NOMO-1 treated with dmso at 0.1 percent for 144 hours (cell line): ENCODE measurements around the gene P2RY13.
A peak's percentile ranks its signal among the peaks of the same experiment; 100 is the strongest.

ENCODE experiments used
- DNase-seq: peaks from one replicate; lab custom pipeline; 2025; ENCODE audit not compliant: unreplicated experiment; lab: John Stamatoyannopoulos, UW

The P2RY13 gene

DNA sequence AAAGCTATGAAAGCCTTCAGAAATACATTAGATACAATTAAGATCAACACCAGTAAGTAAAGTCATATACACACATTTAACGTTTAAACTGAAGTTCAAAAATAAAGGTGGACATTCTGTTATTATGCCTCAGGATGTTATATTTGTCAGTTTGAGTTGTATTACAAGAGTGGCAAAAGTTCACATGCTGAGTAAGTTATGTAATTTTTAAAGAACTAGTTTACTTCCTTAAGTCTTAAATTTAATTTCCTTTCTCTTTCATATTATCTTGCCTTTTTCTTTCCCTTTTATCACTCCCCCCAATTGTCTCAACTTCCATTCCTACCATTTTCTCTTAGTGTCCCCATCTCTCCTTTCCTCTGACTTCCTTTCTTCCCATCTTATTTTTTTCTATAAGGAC is 7.8 kb downstream of the P2RY13 start:
- peak; percentile 18 for DNase-seq

GRCh38 chr3:151320131-151320530 is 9.2 kb downstream of the P2RY13 start:
- DNase-seq: no peak

DNA sequence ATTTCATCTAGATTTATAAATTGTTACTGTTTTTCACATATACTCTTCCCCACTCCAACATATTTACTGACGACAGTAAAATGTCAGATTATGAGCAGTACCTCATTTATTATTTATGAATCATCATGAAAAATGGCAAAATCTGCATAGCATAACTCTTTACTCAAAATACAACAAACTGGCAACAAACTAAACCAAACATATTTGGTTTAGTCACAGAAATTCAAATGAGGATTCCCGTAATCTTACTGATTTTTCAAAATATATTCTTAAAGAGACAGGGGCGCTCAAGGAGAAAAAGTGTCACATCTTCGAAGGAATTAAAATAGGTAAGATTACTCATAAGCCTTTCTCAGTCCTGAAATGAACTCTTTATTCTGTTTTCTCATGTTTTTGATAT is 9.7 kb downstream of the P2RY13 start:
- no peak for DNase-seq

- DNase-seq: peak; percentile 41
These were observed 10.4 kb downstream of the P2RY13 start for GRCh38 chr3:151318991-151319390.

GRCh38 chr3:151318313-151318712 is 11.0 kb downstream of the P2RY13 start:
- no peak for DNase-seq

DNA sequence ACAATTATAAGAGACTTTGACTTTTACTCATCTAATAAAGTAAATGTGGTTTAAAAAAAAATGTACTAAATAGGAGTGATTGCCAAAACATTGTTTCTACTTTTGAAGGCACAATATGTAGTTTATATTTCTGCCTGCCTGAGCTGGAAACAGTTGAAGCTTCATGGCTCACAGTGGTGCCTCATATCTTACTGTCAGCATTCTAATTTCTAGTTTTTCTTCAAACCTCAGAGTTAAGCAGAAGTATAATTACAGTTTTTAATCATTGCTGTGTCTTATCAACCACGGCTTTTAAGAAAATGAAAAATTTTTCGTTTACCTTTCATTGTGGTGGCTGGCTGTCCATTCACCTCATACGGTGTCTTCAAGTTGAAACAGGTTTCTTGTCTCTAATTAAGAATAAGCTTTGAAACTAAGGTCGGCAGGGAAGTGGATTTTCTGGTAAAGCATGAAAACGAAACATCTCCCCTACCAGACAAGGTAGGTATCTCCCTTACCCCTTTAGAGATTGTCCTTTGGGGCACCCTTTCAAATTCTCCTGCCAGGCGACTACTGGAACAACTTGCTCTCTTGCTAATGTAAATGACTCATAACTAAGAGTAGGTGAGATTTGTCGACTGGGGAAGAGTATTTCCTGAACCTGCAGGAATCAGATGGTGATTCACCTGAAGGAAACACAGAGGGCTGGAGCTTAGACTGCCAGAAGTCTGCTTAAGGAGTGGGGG is 12.9 kb downstream of the P2RY13 start, which contains the start of gene GPR87:
GPR87 (minus strand) TSS at position 554 of the 725 bp plus-strand sequence. CDS start 16,720 bp downstream, outside the sequence.
- DNase-seq: no peak

- DNase-seq: no peak
These were observed 13.5 kb downstream of the P2RY13 start for GRCh38 chr3:151315846-151316245.

GRCh38 chr3:151315136-151315535 is 14.2 kb downstream of the P2RY13 start:
- no peak for DNase-seq

GRCh38 chr3:151314593-151314992 is 14.8 kb downstream of the P2RY13 start:
- no peak for DNase-seq

DNA sequence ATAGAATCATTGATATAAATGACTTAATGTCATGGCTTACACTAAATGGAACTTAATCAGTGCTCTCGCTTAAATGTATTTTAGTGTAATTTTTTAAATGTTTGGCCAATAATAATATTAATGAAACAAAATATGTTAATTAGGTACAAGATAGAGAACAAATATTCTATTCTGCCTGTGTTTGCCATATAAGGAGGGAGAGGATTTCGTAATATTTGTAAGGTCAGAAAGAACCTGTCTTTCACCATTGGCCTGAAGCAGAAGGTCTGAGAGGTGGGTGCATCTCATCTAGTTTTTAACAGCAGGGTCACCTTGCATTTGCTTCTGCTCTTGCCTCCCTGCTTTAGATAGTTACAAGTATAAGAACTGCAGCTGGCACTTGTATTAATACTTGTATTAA is 15.2 kb downstream of the P2RY13 start:
- DNase-seq: no peak

- DNase-seq: no peak
These were observed 16.4 kb downstream of the P2RY13 start for GRCh38 chr3:151312972-151313371.

- no peak for DNase-seq
These were observed 19.8 kb downstream of the P2RY13 start for GRCh38 chr3:151309566-151309965.

DNA sequence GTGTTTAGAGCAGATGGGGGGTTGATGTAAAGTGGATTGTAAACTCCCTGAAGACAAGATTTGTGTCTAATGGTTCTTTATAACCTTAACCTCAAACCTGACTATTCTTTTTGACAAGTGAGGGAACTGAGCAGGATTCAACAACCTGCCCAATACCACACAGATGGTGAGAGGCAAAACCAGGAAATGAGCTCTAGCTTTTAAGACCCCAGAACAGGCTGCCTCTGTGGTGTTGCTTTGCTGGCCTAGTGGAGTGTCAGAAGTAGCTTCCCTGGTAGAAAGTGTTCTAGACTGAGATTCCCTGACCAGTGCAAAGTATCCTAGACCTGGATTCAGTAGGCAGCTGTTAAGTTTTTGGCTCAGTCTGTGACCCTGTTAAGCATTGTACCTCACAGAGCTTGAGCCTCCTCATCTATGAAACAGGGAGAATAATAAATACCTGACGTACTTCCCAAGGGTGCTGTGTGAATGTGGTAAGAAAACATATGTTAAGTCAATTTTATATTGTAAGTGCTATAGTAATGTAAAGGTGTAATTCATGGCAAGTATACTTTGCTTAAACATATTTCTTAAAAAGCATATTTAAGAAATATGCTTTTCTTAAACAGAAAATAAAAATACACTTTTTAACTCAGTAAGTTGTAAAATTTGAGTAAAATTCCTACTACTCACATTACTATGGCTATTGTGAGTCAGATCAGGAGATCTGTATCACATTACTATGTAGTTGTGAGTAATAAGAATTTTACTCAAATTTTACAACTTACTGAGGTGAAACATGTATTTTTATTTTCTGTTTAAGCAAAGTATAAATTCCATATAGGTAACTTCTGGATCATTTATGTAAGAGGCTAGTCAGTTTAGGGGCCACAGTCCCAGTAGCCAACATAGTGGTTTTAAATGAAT is 21.5 kb downstream of the P2RY13 start:
- DNase-seq: no peak

- no peak for DNase-seq
These were observed 22.2 kb downstream of the P2RY13 start for GRCh38 chr3:151307131-151307530.

DNA sequence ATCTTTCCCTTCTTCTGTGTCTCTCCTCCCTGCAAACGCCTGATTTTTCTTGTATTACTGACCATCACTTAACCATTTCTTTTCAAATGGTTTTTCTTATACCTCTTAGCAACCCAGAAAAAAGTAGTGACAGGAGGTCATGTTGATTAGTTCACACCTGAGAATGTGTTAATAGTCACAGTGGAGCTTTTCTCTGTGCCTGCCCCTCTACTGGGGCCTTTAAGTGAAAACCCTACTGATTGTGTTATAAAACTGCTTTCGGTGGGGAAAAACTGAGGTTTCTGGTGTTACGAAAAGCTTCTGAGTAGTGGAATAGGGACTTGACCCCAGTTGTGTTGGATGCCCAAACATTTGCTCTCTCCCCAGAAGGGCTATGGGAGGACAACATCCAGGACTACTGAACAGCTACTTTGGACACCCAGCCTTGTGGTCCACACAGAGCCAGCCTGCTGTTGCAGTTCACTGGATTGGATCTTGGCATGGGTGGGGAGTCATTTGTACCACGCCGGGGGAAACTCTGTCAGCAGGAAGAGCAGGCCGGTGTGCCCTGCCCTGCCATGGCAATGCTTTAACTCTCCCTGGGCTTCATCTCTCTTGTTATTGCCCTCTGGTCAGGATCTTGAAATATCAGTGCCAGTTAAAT is 23.1 kb downstream of the P2RY13 start:
- DNase-seq: no peak

- no peak for DNase-seq
These were observed 23.6 kb downstream of the P2RY13 start for GRCh38 chr3:151305775-151306151.

- DNase-seq: no peak
These were observed 24.1 kb downstream of the P2RY13 start for GRCh38 chr3:151305060-151305774.

DNA sequence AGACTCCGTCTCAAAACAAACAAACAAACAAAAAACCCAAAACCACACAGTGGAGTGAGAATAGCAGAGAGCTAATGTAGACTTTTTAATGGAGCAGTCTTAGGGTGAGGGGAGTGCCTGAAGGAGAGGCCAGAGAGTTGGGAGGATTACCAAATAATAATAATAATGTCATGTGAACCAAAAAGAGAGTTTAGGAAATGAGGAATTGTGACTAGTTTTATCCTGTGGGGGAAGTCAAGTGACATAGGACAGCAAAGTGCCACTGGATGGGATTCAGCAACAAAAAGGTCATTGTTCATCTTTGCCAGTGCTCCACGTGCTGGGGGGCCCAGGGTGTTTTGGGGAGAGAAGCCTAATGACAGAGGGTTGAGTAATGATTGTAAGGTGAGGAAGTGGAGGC is 25.6 kb downstream of the P2RY13 start:
- no peak for DNase-seq

GRCh38 chr3:151301787-151302186 is 27.6 kb downstream of the P2RY13 start:
- no peak for DNase-seq

GRCh38 chr3:151300539-151300938 is 28.8 kb downstream of the P2RY13 start:
- DNase-seq: no peak

DNA sequence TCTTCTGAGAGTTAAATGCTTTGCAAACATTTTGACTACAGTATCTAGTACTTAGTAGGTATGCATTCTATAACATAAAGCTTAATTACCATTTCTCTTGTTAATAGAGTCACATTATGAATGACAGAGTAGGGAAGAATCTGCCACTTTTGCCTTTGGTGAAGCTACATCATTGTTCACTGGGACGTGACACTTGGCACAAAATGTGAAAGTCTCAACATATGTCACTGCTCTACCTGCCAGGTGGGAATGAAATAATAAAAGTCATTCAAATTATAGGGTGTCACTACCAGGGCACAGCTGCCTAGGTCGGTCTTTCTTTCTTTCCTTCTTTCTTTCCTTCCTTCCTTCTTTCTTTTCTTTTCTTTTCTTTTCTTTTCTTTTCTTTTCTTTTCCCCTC is 30.3 kb downstream of the P2RY13 start:
- no peak for DNase-seq
